Measurements from ENCODE around the gene PA2G4.
"Not testable (repeated sequence)": the region's sequence is repeated elsewhere in the genome, so short reads cannot be mapped to it uniquely, and the experiment has no call there.

Gene PA2G4

GRCh38 chr12:56104109-56104814 lies at the start of gene PA2G4:
Gene PA2G4, plus strand, starts transcription at chr12:56104559. Its CDS starts 179 bp downstream, at chr12:56104738.
- DNase-seq (ENCODE audit: low spot score), result peak; percentile 98

- DNase-seq (ENCODE audit: low spot score), result not testable (repeated sequence)
Observed at GRCh38 chr12:56059964-56060363, 44.4 kb upstream of the PA2G4 start.

GRCh38 chr12:56061982-56062381 lies 42.4 kb upstream of the PA2G4 start:
- no peak for DNase-seq (ENCODE audit: low spot score)

GRCh38 chr12:56062996-56063395 lies 41.4 kb upstream of the PA2G4 start:
- DNase-seq (ENCODE audit: low spot score), result no peak

- DNase-seq (ENCODE audit: low spot score), result no peak
Observed at GRCh38 chr12:56071648-56072047, 32.7 kb upstream of the PA2G4 start.

- no peak for DNase-seq (ENCODE audit: low spot score)
Observed at GRCh38 chr12:56074396-56074795, 30.0 kb upstream of the PA2G4 start.

GRCh38 chr12:56077966-56078365 lies 26.4 kb upstream of the PA2G4 start:
- DNase-seq (ENCODE audit: low spot score), result not testable (repeated sequence)

GRCh38 chr12:56078427-56078826 lies 25.9 kb upstream of the PA2G4 start:
- no peak for DNase-seq (ENCODE audit: low spot score)

GRCh38 chr12:56078931-56079722 lies 25.2 kb upstream of the PA2G4 start:
- peak; percentile 68 for DNase-seq (ENCODE audit: low spot score)

- DNase-seq (ENCODE audit: low spot score), result peak; percentile 38
Observed at GRCh38 chr12:56079723-56080555, 24.4 kb upstream of the PA2G4 start, which contains the start of gene ERBB3. Gene ERBB3, plus strand, starts transcription at chr12:56080165. Its CDS starts 136 bp downstream, at chr12:56080301.

GRCh38 chr12:56080556-56081138 lies 23.7 kb upstream of the PA2G4 start:
- no peak for DNase-seq (ENCODE audit: low spot score)

GRCh38 chr12:56081393-56082347 lies 22.7 kb upstream of the PA2G4 start:
- DNase-seq (ENCODE audit: low spot score), result no peak

- DNase-seq (ENCODE audit: low spot score), result no peak
Observed at GRCh38 chr12:56082382-56082781, 22.0 kb upstream of the PA2G4 start.

GRCh38 chr12:56082967-56083366 lies 21.4 kb upstream of the PA2G4 start:
- no peak for DNase-seq (ENCODE audit: low spot score)

- no peak for DNase-seq (ENCODE audit: low spot score)
Observed at GRCh38 chr12:56084958-56085543, 19.3 kb upstream of the PA2G4 start.

GRCh38 chr12:56086096-56086495 lies 18.3 kb upstream of the PA2G4 start:
- no peak for DNase-seq (ENCODE audit: low spot score)

GRCh38 chr12:56086608-56087007 lies 17.8 kb upstream of the PA2G4 start:
- DNase-seq (ENCODE audit: low spot score), result no peak

GRCh38 chr12:56087220-56087619 lies 17.1 kb upstream of the PA2G4 start:
- DNase-seq (ENCODE audit: low spot score), result no peak

GRCh38 chr12:56097738-56098137 lies 6.6 kb upstream of the PA2G4 start:
- no peak for DNase-seq (ENCODE audit: low spot score)

- no peak for DNase-seq (ENCODE audit: low spot score)
Observed at GRCh38 chr12:56098592-56098991, 5.8 kb upstream of the PA2G4 start.

Data from kidney capillary endothelial cell (primary cell).